DMS114 treated with DMSO at 0.1 percent for 48 hours (cell line): ENCODE results near the gene S100A10.

Experiments
- DNase-seq: peaks from one replicate; lab custom pipeline; 2025; ENCODE audit not compliant: unreplicated experiment; lab: John Stamatoyannopoulos, UW

Gene S100A10

DNA sequence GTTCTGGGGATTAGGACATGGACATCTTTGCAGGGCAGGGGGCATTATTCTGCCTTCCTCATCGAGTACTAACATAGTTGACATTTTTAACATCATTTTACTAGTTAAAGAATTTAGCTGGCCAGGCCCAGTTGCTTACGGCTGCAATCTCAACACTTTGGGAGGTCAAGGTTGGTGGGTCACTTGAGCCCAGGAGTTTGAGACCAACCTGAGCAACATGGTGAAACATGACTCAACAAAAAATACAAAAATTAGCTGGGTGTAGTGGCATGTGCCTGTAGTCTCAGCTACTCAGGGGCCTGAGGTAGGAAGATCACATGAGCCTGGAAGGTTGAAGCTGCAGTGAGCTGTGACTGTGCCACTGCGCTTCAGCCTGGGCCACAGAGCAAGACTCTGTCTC lies 54.5 kb downstream of the S100A10 start:
- no peak for DNase-seq

DNA sequence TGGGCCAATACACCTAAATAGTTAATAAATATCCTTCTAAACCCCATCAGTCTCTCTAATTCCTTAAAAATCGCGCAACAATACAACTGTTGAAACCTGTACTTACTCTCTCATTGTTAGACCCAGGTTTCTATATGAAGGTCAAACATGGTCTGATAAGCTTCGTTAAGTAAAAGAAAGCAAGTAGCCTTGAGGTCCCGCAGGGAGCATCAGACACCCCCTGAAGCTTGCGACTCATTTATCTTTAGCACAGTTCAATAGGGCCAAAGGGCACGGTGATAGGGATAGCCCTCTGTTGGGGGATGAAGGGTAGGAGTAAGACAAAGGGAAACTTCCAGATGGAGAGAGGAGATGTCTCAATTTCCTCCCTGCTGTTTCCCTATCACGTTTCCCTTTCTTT lies 57.0 kb downstream of the S100A10 start:
- DNase-seq, result no peak

DNA sequence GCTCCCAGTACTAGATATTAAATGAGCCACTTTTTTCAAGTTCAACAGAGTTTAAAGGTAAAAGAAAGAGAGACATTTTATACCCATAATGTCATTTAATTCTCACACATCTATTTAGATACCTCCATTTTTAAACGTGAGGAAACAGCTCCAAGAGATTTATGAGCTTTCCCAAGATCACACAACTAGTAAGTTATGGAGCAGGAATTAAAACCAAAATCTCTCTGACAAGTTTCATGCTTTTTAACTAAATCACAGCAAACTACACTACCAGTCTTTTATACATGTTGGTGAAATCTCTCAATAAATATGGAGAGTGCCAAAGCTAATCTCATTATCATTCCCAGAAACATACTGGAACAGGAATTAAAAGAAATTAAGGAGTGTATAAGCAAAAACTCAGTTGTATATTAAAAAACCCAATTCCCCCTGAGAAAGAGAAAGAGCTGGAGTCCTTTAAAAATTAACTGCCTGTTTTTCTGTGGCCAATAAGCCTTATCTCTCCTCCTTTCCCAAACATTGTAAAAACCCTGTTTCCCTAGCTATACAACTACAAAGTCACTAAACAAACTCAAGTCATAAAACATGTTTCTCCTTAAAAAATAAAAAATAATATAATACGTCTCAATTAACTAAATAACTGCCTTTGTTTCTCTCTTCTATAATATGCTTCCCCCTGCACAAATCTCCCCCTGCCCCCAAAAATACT lies 57.6 kb downstream of the S100A10 start:
- no peak for DNase-seq

DNA sequence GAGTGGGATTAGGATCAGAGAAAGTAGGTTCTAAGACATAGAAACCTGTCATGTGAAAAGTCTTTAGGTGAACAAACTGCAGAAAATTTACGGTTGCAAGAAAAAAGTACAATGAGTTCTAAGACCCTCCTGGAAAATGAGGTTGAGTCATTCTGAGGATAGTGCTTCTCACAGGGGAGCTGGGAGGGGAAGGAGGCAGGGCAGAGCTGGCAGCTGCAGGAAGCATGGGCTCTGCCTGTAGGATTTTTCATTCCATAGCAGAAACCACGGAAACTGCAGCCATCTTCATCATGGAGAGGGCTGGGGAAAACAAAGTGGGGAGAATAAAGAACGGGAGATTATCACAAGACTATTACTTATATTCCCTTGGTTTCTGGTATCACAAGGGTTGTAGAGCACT lies 58.5 kb downstream of the S100A10 start:
- DNase-seq, result no peak

- DNase-seq, result peak; percentile 81
These were observed 59.6 kb downstream of the S100A10 start for GRCh38 chr1:151934048-151934493.
